GM12878 (cell line): ENCODE measurements around the gene ARL10. TPM values are rescaled to one million over a fixed set of nuclear protein-coding genes. Genes with fewer than 3 reads are reported as not detected.
A peak's percentile ranks its signal among the peaks of the same experiment; 100 is the strongest.

Experiments
- ATAC-seq: fragments of 200-7000 bp; cut with Tn5 transposase; 3 replicates; pipeline ENCODE4 v1.9.1; 2020; ENCODE audit warnings: mild to moderate bottlenecking, moderate library complexity
- BruUV-seq: library from RNA; stranded (reverse); fragments of 400-500 nt; replicated peaks from 2 replicates; lab custom pipeline; 2021; lab: Mats Ljungman, UMichigan
- CTCF ChIA-PET: fragments of 300-600 bp; sonication (Branson Sonifier 250); formaldehyde crosslinking; extraction: SDS; loops from one replicate; lab custom pipeline; 2021; ENCODE audit warnings: inconsistent platforms; lab: Yijun Ruan, JAX
- POLR2A ChIA-PET: fragments of 350-600 bp; formaldehyde crosslinking; extraction: SDS; loops from one replicate; lab custom pipeline; 2021; ENCODE audit warnings: inconsistent platforms; lab: Charles Lee
- RAD21 ChIA-PET: fragments of 300-600 bp; sonication (Branson Sonifier 250); formaldehyde crosslinking; loops from one replicate; lab custom pipeline; 2023; ENCODE audit warnings: antibody characterized with exemption; ENCODE audit not compliant: unreplicated experiment; lab: Charles Lee
- SMC1A ChIA-PET: fragments of 300-600 bp; sonication (Branson Sonifier 250); formaldehyde crosslinking; loops from one replicate; lab custom pipeline; 2023; ENCODE audit not compliant: unreplicated experiment, uncharacterized antibody; lab: Charles Lee
- DNase-seq: peaks from one replicate; pipeline ENCODE4 v3.0.0-alpha.2; 2011; ENCODE audit warnings: low read depth, low spot score
- FAIRE-seq: peaks from 3 replicates; lab custom pipeline; 2011; peaks lifted over from hg19 to GRCh38; lab: Jason Lieb, UNC
- H2AFZ ChIP-seq: 2 replicates; pipeline ENCODE4 v1.6.0; 2011; ENCODE audit warnings: low read depth, low read length, control low read depth; ENCODE audit not compliant: control insufficient read depth
- H3K27ac ChIP-seq: 2 replicates; pipeline ENCODE4 v1.5.1; 2011; ENCODE audit warnings: control low read depth; ENCODE audit not compliant: control insufficient read depth, insufficient read depth
- H3K27me3 ChIP-seq, 2 experiments: replicated peaks in 1 of 2; 2 replicates each; pipeline versions ENCODE4 v1.6.0 to v1.6.1; 2011; ENCODE audit warnings: low read length in 1 of 2; ENCODE audit not compliant: control insufficient read depth in 2 of 2, insufficient read depth in 2 of 2
- H3K36me3 ChIP-seq, 2 experiments: 2 replicates each; pipeline ENCODE4 v1.5.1; 2011; ENCODE audit warnings: low read length in 1 of 2; ENCODE audit not compliant: control insufficient read depth in 2 of 2, insufficient read depth in 2 of 2
- H3K4me1 ChIP-seq: 2 replicates; pipeline ENCODE4 v1.6.1; 2011; ENCODE audit warnings: mild to moderate bottlenecking, low read length, moderate library complexity, mixed read lengths; ENCODE audit not compliant: control insufficient read depth, insufficient read depth
- H3K4me2 ChIP-seq: 2 replicates; pipeline ENCODE4 v1.6.0; 2011; ENCODE audit warnings: control low read depth; ENCODE audit not compliant: control insufficient read depth, insufficient read depth
- H3K4me3 ChIP-seq: fragments of 200-600 bp; sonication (generic); 2 replicates; pipeline ENCODE4 v1.5.1; 2016
- H3K79me2 ChIP-seq: 2 replicates; pipeline ENCODE4 v1.6.0; 2011; ENCODE audit warnings: low read length; ENCODE audit not compliant: control insufficient read depth, insufficient read depth
- H3K9ac ChIP-seq: 2 replicates; pipeline ENCODE4 v1.8.0; 2011; ENCODE audit warnings: low read length, control low read depth, mixed read lengths; ENCODE audit not compliant: control insufficient read depth, insufficient read depth
- H3K9me3 ChIP-seq: replicated peaks from 3 replicates; pipeline ENCODE4 v1.5.1; 2011; ENCODE audit warnings: mild to moderate bottlenecking, low read length; ENCODE audit not compliant: control insufficient read depth, insufficient read depth
- H4K20me1 ChIP-seq: 2 replicates; pipeline ENCODE4 v1.6.0; 2011; ENCODE audit not compliant: control insufficient read depth, insufficient read depth
- ATF2 ChIP-seq: IDR thresholded peaks from 2 replicates; pipeline ENCODE4 v1.6.1; 2012; ENCODE audit warnings: low read length, inconsistent platforms
- ESRRA ChIP-seq: IDR thresholded peaks from 2 replicates; pipeline ENCODE4 v1.6.1; 2012; ENCODE audit warnings: mild to moderate bottlenecking, low read length, improper control_type of control experiment
- LARP7 ChIP-seq: fragments of 450-650 bp; IDR thresholded peaks from 2 replicates; pipeline ENCODE4 v1.6.1; 2017; ENCODE audit warnings: mild to moderate bottlenecking
- MLLT1 ChIP-seq: fragments of 450-650 bp; IDR thresholded peaks from 2 replicates; pipeline ENCODE4 v1.6.1; 2016; ENCODE audit warnings: mild to moderate bottlenecking
- RBBP5 ChIP-seq: fragments of 200-600 bp; sonication (generic); conservative IDR thresholded peaks from 2 replicates; pipeline ENCODE4 v1.6.1; 2016
- RELA ChIP-seq: fragments of 450-650 bp; IDR thresholded peaks from 2 replicates; pipeline ENCODE4 v1.8.0; 2014; ENCODE audit warnings: borderline replicate concordance; ENCODE audit not compliant: partially characterized antibody
- SUZ12 ChIP-seq: fragments of 200-600 bp; sonication (generic); IDR thresholded peaks from one replicate; pipeline ENCODE4 v1.6.1; 2018; ENCODE audit warnings: antibody characterized with exemption, mild to moderate bottlenecking; ENCODE audit not compliant: unreplicated experiment
- TCF12 ChIP-seq: IDR thresholded peaks from 2 replicates; pipeline ENCODE4 v1.6.1; 2011; ENCODE audit warnings: low read depth, mild to moderate bottlenecking, low read length
- TCF3 ChIP-seq: IDR thresholded peaks from 2 replicates; pipeline ENCODE4 v1.6.1; 2012; ENCODE audit warnings: low read depth, mild to moderate bottlenecking, low read length, borderline replicate concordance; ENCODE audit not compliant: insufficient read depth
- ZNF207 ChIP-seq: fragments of 450-650 bp; IDR thresholded peaks from 2 replicates; pipeline ENCODE4 v1.6.1; 2014; ENCODE audit warnings: antibody characterized with exemption, mild to moderate bottlenecking, borderline replicate concordance
- ZNF274 ChIP-seq: IDR thresholded peaks from one replicate; pipeline ENCODE4 v1.8.0; 2011; ENCODE audit not compliant: insufficient read length, insufficient read depth
- WGBS: methylation state at CpG from one replicate; pipeline ENCODE4 v1.1.6; 2016; ENCODE audit warnings: low lambda C conversion rate; ENCODE audit not compliant: insufficient replicate concordance, insufficient coverage; ENCODE audit errors: missing lambda C conversion rate; 5-methylcytosine and 5-hydroxymethylcytosine counted together
- in situ Hi-C: fragments of 300-500 bp; cut with MboI; formaldehyde crosslinking; loops from 9 replicates; pipeline ENCODE4 v1.14.3; 2018; ENCODE audit warnings: mixed read lengths
- intact Hi-C: fragments of 100-400 bp; cut with micrococcal nuclease; formaldehyde crosslinking; loops from one replicate; pipeline ENCODE4 v1.14.2; 2022; ENCODE audit not compliant: unreplicated experiment
- polyA plus RNA-seq, 11 experiments: library from polyadenylated mRNA; depleted of rRNA in 4 of 11; unstranded in 6 of 11; stranded (reverse) in 5 of 11; fragments of >200 nt; fragmentation: Nextera tagmentation in 4 of 11; fragmentation: Illumina TruSeq in 1 of 11; extraction: Ambion mirVana in 4 of 11; extraction: Trizol in 1 of 11; gene quantifications; 1 replicate in 1 of 11; 2 replicates in 10 of 11; pipeline versions ENCODE4 v1.2.1 to v1.2.3, GENCODE V29; 2011 to 2016; ENCODE audit warnings: inconsistent platforms in 2 of 11, missing spikeins in 2 of 11, low read depth in 1 of 11
- total RNA-seq, 4 experiments: library from RNA; depleted of rRNA in 3 of 4; stranded (reverse); fragments of >200 nt in 3 of 4; fragmentation: Illumina TruSeq in 1 of 4; extraction: Trizol in 1 of 4; gene quantifications; 2 replicates each; pipeline versions ENCODE4 v1.2.1 to v1.2.3, GENCODE V29; 2013 to 2021
- TF ChIP-seq, protein P1 (sequence below): IDR thresholded peaks from 2 replicates; pipeline ENCODE4 v1.6.1; 2012; ENCODE audit warnings: mild to moderate bottlenecking, low read depth, low read length
- TF ChIP-seq, protein P2 (sequence below): fragments of 450-650 bp; formaldehyde crosslinking; IDR thresholded peaks from 2 replicates; pipeline ENCODE4 v1.4.0; 2020; ENCODE audit warnings: mild to moderate bottlenecking, moderate library complexity

Gene ARL10
- total and polyA plus RNA-seq, 10 of the 15 experiments (the other 5 are each of a cell fraction or from before 2014, with no cell fraction given), result 0.44 to 6.4 (median 2.4) TPM

- H3K4me1 ChIP-seq, result no peaks in the 10 kb centered on the region; the same call in 1 of the 2 replicates
- no peak overlapping the region for H3K27ac ChIP-seq
- H3K4me3 ChIP-seq, result peak overlapping the region; percentile 91
- H3K9me3 ChIP-seq, result no peaks in the 10 kb centered on the region
- H3K4me2 ChIP-seq, result peak overlapping the region; percentile 98
- H3K36me3 ChIP-seq, result no peaks in the 10 kb centered on the region
- no TSS peak for BruUV-seq
- ATAC-seq (no peak), DNase-seq (no peak), FAIRE-seq (no peak)
- peak overlapping the region; percentile 92 for H2AFZ ChIP-seq
- H3K79me2 ChIP-seq, result peaks cover 15% of the 10 kb centered on the region
- ChIA-PET SMC1A (no interaction called here), POLR2A (no interaction called here), RAD21 (no interaction called here), CTCF (no interaction called here)
- no peaks in the 10 kb centered on the region for H3K27me3 ChIP-seq
- WGBS, result 12% methylated on average over 28 of the region's 28 CpGs
- intact Hi-C loops (loop anchor here (1.0 kb wide), 1 partner anchor 23 kb away; the partner anchor contains the start of genes HIGD2A and NOP16), in situ Hi-C loops (no loop called here)
- peak overlapping the region; percentile 71 for H3K9ac ChIP-seq
- no peaks in the 10 kb centered on the region for H4K20me1 ChIP-seq
- TF ChIP-seq, protein P1, sequence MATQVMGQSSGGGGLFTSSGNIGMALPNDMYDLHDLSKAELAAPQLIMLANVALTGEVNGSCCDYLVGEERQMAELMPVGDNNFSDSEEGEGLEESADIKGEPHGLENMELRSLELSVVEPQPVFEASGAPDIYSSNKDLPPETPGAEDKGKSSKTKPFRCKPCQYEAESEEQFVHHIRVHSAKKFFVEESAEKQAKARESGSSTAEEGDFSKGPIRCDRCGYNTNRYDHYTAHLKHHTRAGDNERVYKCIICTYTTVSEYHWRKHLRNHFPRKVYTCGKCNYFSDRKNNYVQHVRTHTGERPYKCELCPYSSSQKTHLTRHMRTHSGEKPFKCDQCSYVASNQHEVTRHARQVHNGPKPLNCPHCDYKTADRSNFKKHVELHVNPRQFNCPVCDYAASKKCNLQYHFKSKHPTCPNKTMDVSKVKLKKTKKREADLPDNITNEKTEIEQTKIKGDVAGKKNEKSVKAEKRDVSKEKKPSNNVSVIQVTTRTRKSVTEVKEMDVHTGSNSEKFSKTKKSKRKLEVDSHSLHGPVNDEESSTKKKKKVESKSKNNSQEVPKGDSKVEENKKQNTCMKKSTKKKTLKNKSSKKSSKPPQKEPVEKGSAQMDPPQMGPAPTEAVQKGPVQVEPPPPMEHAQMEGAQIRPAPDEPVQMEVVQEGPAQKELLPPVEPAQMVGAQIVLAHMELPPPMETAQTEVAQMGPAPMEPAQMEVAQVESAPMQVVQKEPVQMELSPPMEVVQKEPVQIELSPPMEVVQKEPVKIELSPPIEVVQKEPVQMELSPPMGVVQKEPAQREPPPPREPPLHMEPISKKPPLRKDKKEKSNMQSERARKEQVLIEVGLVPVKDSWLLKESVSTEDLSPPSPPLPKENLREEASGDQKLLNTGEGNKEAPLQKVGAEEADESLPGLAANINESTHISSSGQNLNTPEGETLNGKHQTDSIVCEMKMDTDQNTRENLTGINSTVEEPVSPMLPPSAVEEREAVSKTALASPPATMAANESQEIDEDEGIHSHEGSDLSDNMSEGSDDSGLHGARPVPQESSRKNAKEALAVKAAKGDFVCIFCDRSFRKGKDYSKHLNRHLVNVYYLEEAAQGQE, result no peak
- TF ChIP-seq RELA, result no peak
- no peak for TF ChIP-seq ZNF207
- TF ChIP-seq ATF2, result no peak
- TF ChIP-seq TCF3, result no peak
- TF ChIP-seq LARP7, result no peak
- no peak for TF ChIP-seq ZNF274
- TF ChIP-seq, protein P2, sequence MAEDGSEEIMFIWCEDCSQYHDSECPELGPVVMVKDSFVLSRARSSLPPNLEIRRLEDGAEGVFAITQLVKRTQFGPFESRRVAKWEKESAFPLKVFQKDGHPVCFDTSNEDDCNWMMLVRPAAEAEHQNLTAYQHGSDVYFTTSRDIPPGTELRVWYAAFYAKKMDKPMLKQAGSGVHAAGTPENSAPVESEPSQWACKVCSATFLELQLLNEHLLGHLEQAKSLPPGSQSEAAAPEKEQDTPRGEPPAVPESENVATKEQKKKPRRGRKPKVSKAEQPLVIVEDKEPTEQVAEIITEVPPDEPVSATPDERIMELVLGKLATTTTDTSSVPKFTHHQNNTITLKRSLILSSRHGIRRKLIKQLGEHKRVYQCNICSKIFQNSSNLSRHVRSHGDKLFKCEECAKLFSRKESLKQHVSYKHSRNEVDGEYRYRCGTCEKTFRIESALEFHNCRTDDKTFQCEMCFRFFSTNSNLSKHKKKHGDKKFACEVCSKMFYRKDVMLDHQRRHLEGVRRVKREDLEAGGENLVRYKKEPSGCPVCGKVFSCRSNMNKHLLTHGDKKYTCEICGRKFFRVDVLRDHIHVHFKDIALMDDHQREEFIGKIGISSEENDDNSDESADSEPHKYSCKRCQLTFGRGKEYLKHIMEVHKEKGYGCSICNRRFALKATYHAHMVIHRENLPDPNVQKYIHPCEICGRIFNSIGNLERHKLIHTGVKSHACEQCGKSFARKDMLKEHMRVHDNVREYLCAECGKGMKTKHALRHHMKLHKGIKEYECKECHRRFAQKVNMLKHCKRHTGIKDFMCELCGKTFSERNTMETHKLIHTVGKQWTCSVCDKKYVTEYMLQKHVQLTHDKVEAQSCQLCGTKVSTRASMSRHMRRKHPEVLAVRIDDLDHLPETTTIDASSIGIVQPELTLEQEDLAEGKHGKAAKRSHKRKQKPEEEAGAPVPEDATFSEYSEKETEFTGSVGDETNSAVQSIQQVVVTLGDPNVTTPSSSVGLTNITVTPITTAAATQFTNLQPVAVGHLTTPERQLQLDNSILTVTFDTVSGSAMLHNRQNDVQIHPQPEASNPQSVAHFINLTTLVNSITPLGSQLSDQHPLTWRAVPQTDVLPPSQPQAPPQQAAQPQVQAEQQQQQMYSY (CRISPR knock-in tag), result no peak
- peak; percentile 65 for TF ChIP-seq MLLT1
- no peak for TF ChIP-seq ESRRA
- TF ChIP-seq TCF12, result 0 out of 2 replicates have a peak, but pooled peaks have one; percentile 51
- no peak for TF ChIP-seq SUZ12
- TF ChIP-seq RBBP5, result no peak
Observed at GRCh38 chr5:176364765-176365350, 429 bp upstream of the ARL10 start.
